Activated CD4-positive, alpha-beta T cell treated with anti-CD3 and anti-CD28 coated beads for 48 hours (primary cell): ENCODE data around the gene APOBEC3C.
"Not testable (repeated sequence)": the region's sequence is repeated elsewhere in the genome, so short reads cannot be mapped to it uniquely, and the experiment has no call there.

ENCODE experiments used
- DNase-seq: peaks from one replicate; pipeline ENCODE4 v3.0.0-alpha.2; 2020

APOBEC3C gene

GRCh38 chr22:39066442-39067276 lies 52.6 kb downstream of the APOBEC3C start:
- DNase-seq = not testable (repeated sequence)

DNA sequence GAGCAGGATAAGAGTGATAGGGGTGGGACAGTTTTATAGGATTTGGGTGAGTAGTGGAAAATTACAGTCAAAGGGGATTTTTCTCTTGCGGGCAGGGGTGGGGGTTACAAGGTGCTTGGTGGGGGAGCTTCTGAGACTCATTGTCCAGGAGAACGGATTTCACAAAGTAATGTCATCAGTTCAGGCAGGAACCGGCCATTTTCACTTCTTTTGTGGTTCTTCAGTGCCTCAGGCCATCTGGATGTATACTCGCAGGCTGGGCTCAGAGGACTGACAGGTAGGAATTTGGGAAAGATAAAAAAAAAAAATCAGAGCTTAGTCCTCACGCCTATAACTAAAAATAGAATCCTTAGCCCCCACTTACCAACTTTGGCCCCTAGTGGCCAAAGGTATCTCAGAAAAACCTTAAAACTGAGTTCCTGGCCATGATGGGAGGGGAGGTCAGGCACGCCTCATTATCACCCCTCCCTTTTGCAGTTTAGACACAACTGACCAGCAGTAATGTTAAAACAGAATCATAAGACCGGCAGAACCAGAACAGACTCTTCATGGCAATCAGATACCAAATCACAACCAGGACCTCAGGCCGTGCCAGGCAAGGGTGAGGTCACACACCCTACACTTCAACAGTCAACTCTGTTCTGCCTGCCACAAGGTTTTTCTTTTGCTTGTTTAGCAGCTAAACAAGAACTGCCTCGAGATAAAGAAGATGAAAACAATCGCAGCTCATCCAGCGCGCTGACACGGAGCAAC lies 54.2 kb downstream of the APOBEC3C start:
- no peak for DNase-seq
